HEK293 (cell line): Measurements from ENCODE around the gene COL9A1.

Experiments
- ZNF549 ChIP-seq: fragments of 450-650 bp; IDR thresholded peaks from 2 replicates; pipeline ENCODE4 v1.5.1; 2018; ENCODE audit warnings: missing biosample characterization, missing genetic modification characterization, mild to moderate bottlenecking, inconsistent platforms, moderate library complexity
- TF ChIP-seq, protein P1 (sequence below): fragments of 450-650 bp; formaldehyde crosslinking; IDR thresholded peaks from 2 replicates; pipeline ENCODE4 v1.5.1; 2016; ENCODE audit warnings: missing biosample characterization, missing genetic modification characterization
- TF ChIP-seq, protein P2 (sequence below): fragments of 450-650 bp; formaldehyde crosslinking; IDR thresholded peaks from 2 replicates; pipeline ENCODE4 v1.5.1; 2016; ENCODE audit warnings: missing biosample characterization, missing genetic modification characterization
- TF ChIP-seq, protein P3 (sequence below): fragments of 450-650 bp; formaldehyde crosslinking; IDR thresholded peaks from 2 replicates; pipeline ENCODE4 v1.5.1; 2017; ENCODE audit warnings: missing biosample characterization, missing genetic modification characterization

DNA sequence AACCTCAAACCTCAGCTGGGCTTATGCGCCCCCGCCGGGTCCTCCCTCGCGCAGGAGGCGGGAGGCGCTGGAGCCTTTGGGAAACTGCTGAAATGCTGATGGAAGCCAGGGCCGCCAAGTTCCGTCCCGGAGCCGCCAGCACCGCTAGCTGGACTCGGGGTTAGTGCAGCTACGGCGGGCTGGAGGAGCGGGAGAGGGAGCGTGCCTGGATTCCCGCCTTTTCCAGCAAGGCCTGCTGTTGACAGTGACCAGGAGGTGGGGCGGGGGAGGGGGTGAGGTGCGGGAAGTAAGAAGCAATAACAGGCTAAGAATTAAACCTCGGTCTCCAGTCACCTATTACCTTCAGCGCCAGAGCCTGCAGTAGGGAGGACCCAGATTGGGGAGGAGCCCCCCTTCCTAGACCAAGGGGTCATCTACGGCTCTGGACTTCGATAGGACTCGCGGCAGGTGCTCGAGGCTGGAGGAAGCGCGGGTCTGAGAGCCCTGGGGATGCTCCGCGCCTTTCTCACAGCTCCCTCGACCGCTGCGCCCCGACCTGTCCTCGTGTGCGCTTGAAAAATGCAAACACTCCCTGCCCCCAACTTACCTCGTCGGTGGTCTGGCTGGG, 20.5 kb downstream of the COL9A1 start:
- TF ChIP-seq, protein P1, sequence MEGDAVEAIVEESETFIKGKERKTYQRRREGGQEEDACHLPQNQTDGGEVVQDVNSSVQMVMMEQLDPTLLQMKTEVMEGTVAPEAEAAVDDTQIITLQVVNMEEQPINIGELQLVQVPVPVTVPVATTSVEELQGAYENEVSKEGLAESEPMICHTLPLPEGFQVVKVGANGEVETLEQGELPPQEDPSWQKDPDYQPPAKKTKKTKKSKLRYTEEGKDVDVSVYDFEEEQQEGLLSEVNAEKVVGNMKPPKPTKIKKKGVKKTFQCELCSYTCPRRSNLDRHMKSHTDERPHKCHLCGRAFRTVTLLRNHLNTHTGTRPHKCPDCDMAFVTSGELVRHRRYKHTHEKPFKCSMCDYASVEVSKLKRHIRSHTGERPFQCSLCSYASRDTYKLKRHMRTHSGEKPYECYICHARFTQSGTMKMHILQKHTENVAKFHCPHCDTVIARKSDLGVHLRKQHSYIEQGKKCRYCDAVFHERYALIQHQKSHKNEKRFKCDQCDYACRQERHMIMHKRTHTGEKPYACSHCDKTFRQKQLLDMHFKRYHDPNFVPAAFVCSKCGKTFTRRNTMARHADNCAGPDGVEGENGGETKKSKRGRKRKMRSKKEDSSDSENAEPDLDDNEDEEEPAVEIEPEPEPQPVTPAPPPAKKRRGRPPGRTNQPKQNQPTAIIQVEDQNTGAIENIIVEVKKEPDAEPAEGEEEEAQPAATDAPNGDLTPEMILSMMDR (tag by site-specific recombination): no peak
- TF ChIP-seq, protein P2, sequence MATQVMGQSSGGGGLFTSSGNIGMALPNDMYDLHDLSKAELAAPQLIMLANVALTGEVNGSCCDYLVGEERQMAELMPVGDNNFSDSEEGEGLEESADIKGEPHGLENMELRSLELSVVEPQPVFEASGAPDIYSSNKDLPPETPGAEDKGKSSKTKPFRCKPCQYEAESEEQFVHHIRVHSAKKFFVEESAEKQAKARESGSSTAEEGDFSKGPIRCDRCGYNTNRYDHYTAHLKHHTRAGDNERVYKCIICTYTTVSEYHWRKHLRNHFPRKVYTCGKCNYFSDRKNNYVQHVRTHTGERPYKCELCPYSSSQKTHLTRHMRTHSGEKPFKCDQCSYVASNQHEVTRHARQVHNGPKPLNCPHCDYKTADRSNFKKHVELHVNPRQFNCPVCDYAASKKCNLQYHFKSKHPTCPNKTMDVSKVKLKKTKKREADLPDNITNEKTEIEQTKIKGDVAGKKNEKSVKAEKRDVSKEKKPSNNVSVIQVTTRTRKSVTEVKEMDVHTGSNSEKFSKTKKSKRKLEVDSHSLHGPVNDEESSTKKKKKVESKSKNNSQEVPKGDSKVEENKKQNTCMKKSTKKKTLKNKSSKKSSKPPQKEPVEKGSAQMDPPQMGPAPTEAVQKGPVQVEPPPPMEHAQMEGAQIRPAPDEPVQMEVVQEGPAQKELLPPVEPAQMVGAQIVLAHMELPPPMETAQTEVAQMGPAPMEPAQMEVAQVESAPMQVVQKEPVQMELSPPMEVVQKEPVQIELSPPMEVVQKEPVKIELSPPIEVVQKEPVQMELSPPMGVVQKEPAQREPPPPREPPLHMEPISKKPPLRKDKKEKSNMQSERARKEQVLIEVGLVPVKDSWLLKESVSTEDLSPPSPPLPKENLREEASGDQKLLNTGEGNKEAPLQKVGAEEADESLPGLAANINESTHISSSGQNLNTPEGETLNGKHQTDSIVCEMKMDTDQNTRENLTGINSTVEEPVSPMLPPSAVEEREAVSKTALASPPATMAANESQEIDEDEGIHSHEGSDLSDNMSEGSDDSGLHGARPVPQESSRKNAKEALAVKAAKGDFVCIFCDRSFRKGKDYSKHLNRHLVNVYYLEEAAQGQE (tag by site-specific recombination): no peak
- no peak for TF ChIP-seq ZNF549 (tag by site-specific recombination)
- TF ChIP-seq, protein P3, sequence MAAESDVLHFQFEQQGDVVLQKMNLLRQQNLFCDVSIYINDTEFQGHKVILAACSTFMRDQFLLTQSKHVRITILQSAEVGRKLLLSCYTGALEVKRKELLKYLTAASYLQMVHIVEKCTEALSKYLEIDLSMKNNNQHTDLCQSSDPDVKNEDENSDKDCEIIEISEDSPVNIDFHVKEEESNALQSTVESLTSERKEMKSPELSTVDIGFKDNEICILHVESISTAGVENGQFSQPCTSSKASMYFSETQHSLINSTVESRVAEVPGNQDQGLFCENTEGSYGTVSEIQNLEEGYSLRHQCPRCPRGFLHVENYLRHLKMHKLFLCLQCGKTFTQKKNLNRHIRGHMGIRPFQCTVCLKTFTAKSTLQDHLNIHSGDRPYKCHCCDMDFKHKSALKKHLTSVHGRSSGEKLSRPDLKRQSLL (tag by site-specific recombination): no peak
